Astrocyte (in vitro differentiated cells and primary cell): ENCODE measurements around the gene MYOD1. TPM values are rescaled to one million over a fixed set of nuclear protein-coding genes. Genes with fewer than 3 reads are reported as not detected.

ENCODE experiments used
- DNase-seq: peaks from one replicate; pipeline ENCODE4 v3.0.0-alpha.2; 2010; ENCODE audit warnings: low read depth
- FAIRE-seq: peaks from 2 replicates; lab custom pipeline; 2011; peaks lifted over from hg19 to GRCh38; lab: Jason Lieb, UNC
- H2AFZ ChIP-seq: 2 replicates; pipeline ENCODE4 v1.6.0; 2012; ENCODE audit warnings: low read depth, low read length, inconsistent platforms
- H3K27ac ChIP-seq: 2 replicates; pipeline ENCODE4 v1.5.1; 2011; ENCODE audit warnings: low read depth, low read length, inconsistent platforms
- H3K27me3 ChIP-seq: 2 replicates; pipeline ENCODE4 v1.6.0; 2011; ENCODE audit warnings: low read length, inconsistent platforms; ENCODE audit not compliant: insufficient read depth
- H3K36me3 ChIP-seq: 2 replicates; pipeline ENCODE4 v1.5.1; 2011; ENCODE audit warnings: low read length, inconsistent platforms; ENCODE audit not compliant: insufficient read depth
- H3K4me1 ChIP-seq: 2 replicates; pipeline ENCODE4 v1.5.1; 2011; ENCODE audit warnings: low read length, inconsistent platforms; ENCODE audit not compliant: insufficient read depth
- H3K4me2 ChIP-seq: 2 replicates; pipeline ENCODE4 v1.6.0; 2012; ENCODE audit warnings: low read length, inconsistent platforms
- H3K4me3 ChIP-seq: 2 replicates; pipeline ENCODE4 v1.5.1; 2011; ENCODE audit warnings: low read depth, mild to moderate bottlenecking, low read length, inconsistent platforms; ENCODE audit not compliant: insufficient read depth
- H3K79me2 ChIP-seq: 2 replicates; pipeline ENCODE4 v1.6.0; 2012; ENCODE audit warnings: mild to moderate bottlenecking, low read length, inconsistent platforms; ENCODE audit not compliant: insufficient read depth
- H3K9ac ChIP-seq: 2 replicates; pipeline ENCODE4 v1.6.0; 2012; ENCODE audit warnings: mild to moderate bottlenecking, low read length, inconsistent platforms
- H3K9me3 ChIP-seq: 2 replicates; pipeline ENCODE4 v1.5.1; 2012; ENCODE audit warnings: low read depth, mild to moderate bottlenecking, low read length, inconsistent platforms; ENCODE audit not compliant: insufficient read depth
- H4K20me1 ChIP-seq: 2 replicates; pipeline ENCODE4 v1.6.0; 2012; ENCODE audit warnings: low read length, inconsistent platforms; ENCODE audit not compliant: insufficient read depth
- H3K27ac Mint-ChIP-seq: one replicate; pipeline ENCODE4 v1.8.0; 2021; ENCODE audit warnings: mild to moderate bottlenecking, mixed read lengths; ENCODE audit not compliant: unreplicated experiment
- H3K27me3 Mint-ChIP-seq: one replicate; pipeline ENCODE4 v1.8.0; 2021; ENCODE audit warnings: low read depth, mixed read lengths; ENCODE audit not compliant: unreplicated experiment
- H3K36me3 Mint-ChIP-seq: one replicate; pipeline ENCODE4 v1.8.0; 2021; ENCODE audit warnings: low read depth, mixed read lengths; ENCODE audit not compliant: unreplicated experiment
- H3K4me1 Mint-ChIP-seq: one replicate; pipeline ENCODE4 v1.8.0; 2021; ENCODE audit warnings: low read depth, mixed read lengths; ENCODE audit not compliant: unreplicated experiment
- H3K4me3 Mint-ChIP-seq: one replicate; pipeline ENCODE4 v1.8.0; 2021; ENCODE audit warnings: mild to moderate bottlenecking, moderate library complexity, mixed read lengths; ENCODE audit not compliant: unreplicated experiment
- H3K9me3 Mint-ChIP-seq: one replicate; pipeline ENCODE4 v1.8.0; 2021; ENCODE audit warnings: mild to moderate bottlenecking, mixed read lengths; ENCODE audit not compliant: unreplicated experiment
- EZH2 ChIP-seq: IDR thresholded peaks from 2 replicates; pipeline ENCODE4 v1.6.1; 2012; ENCODE audit warnings: mild to moderate bottlenecking, low read length, inconsistent platforms; ENCODE audit not compliant: insufficient read depth
- total RNA-seq: library from RNA; stranded (reverse); gene quantifications from 2 replicates; pipeline ENCODE4 v1.2.1, GENCODE V29; 2021
- TF ChIP-seq, protein P1 (sequence below): IDR thresholded peaks from 2 replicates; pipeline ENCODE4 v1.5.1; 2011; ENCODE audit warnings: low read depth, mild to moderate bottlenecking, inconsistent platforms, low read length, moderate library complexity; ENCODE audit not compliant: insufficient read depth

The MYOD1 gene
- total RNA-seq, 1 donor from 2014 or later: not detected

DNA sequence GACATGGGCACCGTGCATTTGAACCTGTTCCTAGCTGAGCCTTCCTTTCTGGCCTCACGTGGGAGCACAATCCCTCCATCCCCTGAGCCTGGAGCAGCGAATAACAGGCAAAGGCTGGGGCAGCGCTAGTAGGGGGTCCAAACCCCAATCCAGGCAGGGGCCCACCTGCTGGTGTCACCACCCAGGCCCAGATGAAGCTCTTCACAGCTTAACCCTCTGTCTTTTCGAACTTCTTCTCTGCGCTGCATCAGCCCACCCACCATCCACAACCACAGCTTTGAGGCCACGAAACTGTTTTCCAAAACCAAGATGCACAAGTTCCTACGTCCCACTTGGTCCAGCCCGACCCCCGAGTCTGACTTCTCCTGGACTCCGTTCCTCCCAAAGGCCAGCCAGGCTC lies 26.7 kb downstream of the MYOD1 start:
- Histone ChIP-seq H3K4me1 (peaks cover 11% of the 10 kb centered on the region), H3K27me3 (no peaks in the 10 kb centered on the region), H3K9me3 (no peaks in the 10 kb centered on the region), H3K4me3 (no peak overlapping the region), H3K9ac (no peak overlapping the region), H4K20me1 (no peaks in the 10 kb centered on the region), H2AFZ (no peak overlapping the region), H3K27ac (no peak overlapping the region), H3K36me3 (no peaks in the 10 kb centered on the region), H3K79me2 (no peaks in the 10 kb centered on the region), H3K4me2 (no peak overlapping the region)
- TF ChIP-seq EZH2: no peak
- TF ChIP-seq, protein P1, sequence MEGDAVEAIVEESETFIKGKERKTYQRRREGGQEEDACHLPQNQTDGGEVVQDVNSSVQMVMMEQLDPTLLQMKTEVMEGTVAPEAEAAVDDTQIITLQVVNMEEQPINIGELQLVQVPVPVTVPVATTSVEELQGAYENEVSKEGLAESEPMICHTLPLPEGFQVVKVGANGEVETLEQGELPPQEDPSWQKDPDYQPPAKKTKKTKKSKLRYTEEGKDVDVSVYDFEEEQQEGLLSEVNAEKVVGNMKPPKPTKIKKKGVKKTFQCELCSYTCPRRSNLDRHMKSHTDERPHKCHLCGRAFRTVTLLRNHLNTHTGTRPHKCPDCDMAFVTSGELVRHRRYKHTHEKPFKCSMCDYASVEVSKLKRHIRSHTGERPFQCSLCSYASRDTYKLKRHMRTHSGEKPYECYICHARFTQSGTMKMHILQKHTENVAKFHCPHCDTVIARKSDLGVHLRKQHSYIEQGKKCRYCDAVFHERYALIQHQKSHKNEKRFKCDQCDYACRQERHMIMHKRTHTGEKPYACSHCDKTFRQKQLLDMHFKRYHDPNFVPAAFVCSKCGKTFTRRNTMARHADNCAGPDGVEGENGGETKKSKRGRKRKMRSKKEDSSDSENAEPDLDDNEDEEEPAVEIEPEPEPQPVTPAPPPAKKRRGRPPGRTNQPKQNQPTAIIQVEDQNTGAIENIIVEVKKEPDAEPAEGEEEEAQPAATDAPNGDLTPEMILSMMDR: no peak
- no peaks in the 10 kb centered on the region for H3K36me3 Mint-ChIP-seq
- peaks cover 59% of the 10 kb centered on the region for H3K27me3 Mint-ChIP-seq
- no peak for DNase-seq
- FAIRE-seq: no peak
- no peaks in the 10 kb centered on the region for H3K9me3 Mint-ChIP-seq
- no peak overlapping the region for H3K4me3 Mint-ChIP-seq
- H3K27ac Mint-ChIP-seq: no peak overlapping the region
- peaks cover 7% of the 10 kb centered on the region for H3K4me1 Mint-ChIP-seq

DNA sequence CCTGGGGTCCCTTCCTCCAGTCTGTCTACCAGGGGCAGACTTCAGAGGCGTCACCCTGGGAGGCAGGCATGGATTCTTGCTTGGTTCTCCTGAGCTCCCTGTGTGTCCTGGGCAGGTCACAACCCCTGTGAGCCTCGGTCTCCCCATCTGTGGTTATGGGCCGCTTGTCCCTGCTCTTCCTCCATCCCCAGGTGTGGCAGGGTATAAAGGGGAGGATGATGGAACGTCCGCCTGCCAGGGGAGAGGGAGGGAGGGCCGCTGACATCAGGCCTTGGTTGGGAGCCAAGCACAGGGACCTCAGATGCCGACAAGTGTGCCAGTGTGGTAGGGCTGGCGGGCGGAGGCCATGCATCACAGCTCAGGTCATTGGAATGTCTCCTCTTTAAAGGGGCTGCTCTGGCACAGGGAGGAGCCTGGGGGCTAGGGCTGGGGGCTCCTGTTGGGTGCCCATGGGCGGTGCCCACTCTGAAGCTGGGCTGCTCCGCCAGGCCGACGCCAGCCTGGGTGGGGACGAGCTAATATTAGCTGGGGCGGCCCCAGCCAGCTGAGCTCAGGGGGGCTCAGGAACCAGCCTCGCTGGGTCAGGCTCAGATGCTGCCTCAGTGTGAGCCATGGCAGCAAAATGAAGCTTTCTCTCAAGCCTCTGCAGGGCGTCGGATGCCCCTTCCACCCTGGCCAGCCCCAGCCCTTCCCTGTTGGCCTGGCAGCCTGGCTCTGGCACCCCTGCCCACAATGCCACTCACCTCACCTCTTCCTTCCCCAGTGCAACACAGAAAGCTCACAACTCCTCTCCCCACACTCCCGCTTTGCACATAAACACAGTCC lies 28.0 kb downstream of the MYOD1 start:
- Histone ChIP-seq H3K4me3 (no peak overlapping the region), H4K20me1 (no peaks in the 10 kb centered on the region), H3K9ac (no peak overlapping the region), H3K36me3 (no peaks in the 10 kb centered on the region), H3K4me2 (no peak overlapping the region), H3K4me1 (peaks cover 11% of the 10 kb centered on the region), H3K79me2 (no peaks in the 10 kb centered on the region), H3K27ac (no peak overlapping the region), H3K27me3 (no peaks in the 10 kb centered on the region), H3K9me3 (no peaks in the 10 kb centered on the region), H2AFZ (no peak overlapping the region)
- H3K9me3 Mint-ChIP-seq: no peaks in the 10 kb centered on the region
- no peak for TF ChIP-seq EZH2
- TF ChIP-seq, protein P1: no peak
- H3K36me3 Mint-ChIP-seq: no peaks in the 10 kb centered on the region
- H3K27me3 Mint-ChIP-seq: peaks cover 57% of the 10 kb centered on the region
- no peak overlapping the region for H3K4me3 Mint-ChIP-seq
- no peak for DNase-seq
- H3K27ac Mint-ChIP-seq: no peak overlapping the region
- FAIRE-seq: no peak
- peaks cover 7% of the 10 kb centered on the region for H3K4me1 Mint-ChIP-seq

DNA sequence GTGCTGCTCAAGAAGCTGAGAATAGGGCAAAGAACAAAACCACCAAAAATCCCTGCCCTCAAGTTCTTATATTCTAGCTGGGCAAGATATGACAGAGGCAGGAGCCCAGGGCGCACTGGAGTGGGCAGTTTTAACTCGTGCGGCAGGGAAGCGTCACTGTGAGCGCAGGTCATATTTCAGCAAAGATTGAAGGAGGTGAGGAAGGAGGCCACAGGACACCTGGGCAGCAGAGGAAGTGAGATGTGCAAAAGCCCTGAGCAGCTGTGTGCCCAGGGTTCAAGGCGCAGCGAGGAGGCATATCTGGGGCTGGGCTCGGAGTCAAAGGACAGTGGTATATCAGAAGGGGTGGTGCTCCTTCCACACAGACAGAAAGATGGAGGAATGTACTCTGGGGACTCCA lies 28.7 kb downstream of the MYOD1 start:
- DNase-seq (no peak), FAIRE-seq (no peak)
- H3K4me1 Mint-ChIP-seq: peaks cover 7% of the 10 kb centered on the region
- Histone ChIP-seq H3K79me2 (no peaks in the 10 kb centered on the region), H3K4me1 (peaks cover 11% of the 10 kb centered on the region), H2AFZ (no peak overlapping the region), H4K20me1 (no peaks in the 10 kb centered on the region), H3K27ac (no peak overlapping the region), H3K27me3 (no peaks in the 10 kb centered on the region), H3K4me3 (no peak overlapping the region), H3K9ac (no peak overlapping the region), H3K9me3 (no peaks in the 10 kb centered on the region), H3K4me2 (no peak overlapping the region), H3K36me3 (no peaks in the 10 kb centered on the region)
- no peaks in the 10 kb centered on the region for H3K9me3 Mint-ChIP-seq
- peak overlapping the region; percentile 60 for H3K27ac Mint-ChIP-seq
- H3K27me3 Mint-ChIP-seq: peaks cover 56% of the 10 kb centered on the region
- no peaks in the 10 kb centered on the region for H3K36me3 Mint-ChIP-seq
- no peak for TF ChIP-seq EZH2
- TF ChIP-seq, protein P1: no peak
- H3K4me3 Mint-ChIP-seq: no peak overlapping the region
